ENCODE measurements around the gene EFCAB14.
"Not testable (repeated sequence)": the region's sequence is repeated elsewhere in the genome, so short reads cannot be mapped to it uniquely, and the experiment has no call there.

The EFCAB14 gene

GRCh38 chr1:46675549-46676314 lies 43.2 kb downstream of the EFCAB14 start:
- no peak for DNase-seq (ENCODE audit: low read depth, low spot score)
- Histone ChIP-seq H3K4me3 (no peak overlapping the region), H3K9me3 (ENCODE audit: low read depth, low read length) (no peaks in the 10 kb centered on the region), H3K36me3 (ENCODE audit: insufficient read depth, low read length) (peaks cover 24% of the 10 kb centered on the region), H3K9ac (ENCODE audit: insufficient read length) (no peak overlapping the region), H3K27ac (no peak overlapping the region)
- TF ChIP-seq EZH2 (IDR thresholded peaks at IDR 0.05) (no peak), POLR2AphosphoS5 (IDR thresholded peaks at IDR 0.05; ENCODE audit: borderline replicate concordance, low read depth, low read length) (no peak), FOXP2 (optimal IDR thresholded peaks at IDR 0.05; ENCODE audit: control extremely low read depth, extremely low read length, insufficient read depth) (no peak)

GRCh38 chr1:46673749-46674182 lies 45.1 kb downstream of the EFCAB14 start:
- no peak for TF ChIP-seq FOXP2 (optimal IDR thresholded peaks at IDR 0.05; ENCODE audit: control extremely low read depth, extremely low read length, insufficient read depth)
- TF ChIP-seq POLR2AphosphoS5 (IDR thresholded peaks at IDR 0.05; ENCODE audit: borderline replicate concordance, low read depth, low read length): no peak
- TF ChIP-seq EZH2 (IDR thresholded peaks at IDR 0.05): no peak
- H3K27ac ChIP-seq: no peak overlapping the region
- peaks cover 17% of the 10 kb centered on the region for H3K36me3 ChIP-seq (ENCODE audit: insufficient read depth, low read length)
- H3K4me3 ChIP-seq: no peak overlapping the region
- no peak overlapping the region for H3K9ac ChIP-seq (ENCODE audit: insufficient read length)
- H3K9me3 ChIP-seq (ENCODE audit: low read depth, low read length): no peaks in the 10 kb centered on the region
- DNase-seq (ENCODE audit: low read depth, low spot score): no peak

- Histone ChIP-seq H3K9ac (ENCODE audit: insufficient read length) (no peak overlapping the region), H3K36me3 (ENCODE audit: insufficient read depth, low read length) (peaks cover 13% of the 10 kb centered on the region), H3K4me3 (no peak overlapping the region), H3K9me3 (ENCODE audit: low read depth, low read length) (no peaks in the 10 kb centered on the region), H3K27ac (no peak overlapping the region)
- DNase-seq (ENCODE audit: low read depth, low spot score): no peak
- no peak for TF ChIP-seq FOXP2 (optimal IDR thresholded peaks at IDR 0.05; ENCODE audit: control extremely low read depth, extremely low read length, insufficient read depth)
- TF ChIP-seq POLR2AphosphoS5 (IDR thresholded peaks at IDR 0.05; ENCODE audit: borderline replicate concordance, low read depth, low read length): no peak
- TF ChIP-seq EZH2 (IDR thresholded peaks at IDR 0.05): no peak
Observed at GRCh38 chr1:46672696-46673095, 46.2 kb downstream of the EFCAB14 start.

DNA sequence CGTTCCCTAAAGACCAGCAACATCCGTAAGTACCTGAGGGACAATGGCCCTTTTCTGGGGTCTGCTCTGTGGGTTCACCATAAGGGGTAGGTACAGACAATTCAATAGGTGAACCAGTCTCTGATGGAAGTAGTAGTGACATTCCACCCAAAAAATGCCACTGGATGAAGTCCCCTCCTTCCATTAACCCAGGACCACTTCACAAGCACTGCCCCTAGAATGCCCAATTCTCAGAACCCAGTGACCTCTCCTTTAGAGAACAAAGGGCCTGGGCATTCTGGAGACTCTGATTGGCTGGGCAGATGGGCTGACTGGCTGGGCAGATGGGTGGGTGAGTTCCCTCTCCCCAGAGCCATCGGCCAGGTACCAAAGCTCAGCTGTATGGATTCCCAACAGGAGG lies 47.4 kb downstream of the EFCAB14 start, which contains the start of gene TEX38:
TEX38 (plus strand) TSS at position 301 of the 400 bp plus-strand sequence; CDS start at position 382, 81 bp downstream.
- Histone ChIP-seq H3K4me3 (no peak within 1 kb of the TSS), H3K27ac (no peak within 1 kb of the TSS), H3K9ac (ENCODE audit: insufficient read length) (no peak within 1 kb of the TSS), H3K9me3 (ENCODE audit: low read depth, low read length) (no peaks in the 10 kb centered on the region), H3K36me3 (ENCODE audit: insufficient read depth, low read length) (peaks cover 3% of the 10 kb centered on the region)
- DNase-seq (ENCODE audit: low read depth, low spot score): no peak
- TF ChIP-seq FOXP2 (optimal IDR thresholded peaks at IDR 0.05; ENCODE audit: control extremely low read depth, extremely low read length, insufficient read depth) (no peak), EZH2 (IDR thresholded peaks at IDR 0.05) (no peak), POLR2AphosphoS5 (IDR thresholded peaks at IDR 0.05; ENCODE audit: borderline replicate concordance, low read depth, low read length) (no peak)

GRCh38 chr1:46670134-46670533 lies 48.8 kb downstream of the EFCAB14 start:
- no peak overlapping the region for H3K4me3 ChIP-seq
- no peak overlapping the region for H3K27ac ChIP-seq
- no peak for DNase-seq (ENCODE audit: low read depth, low spot score)
- H3K36me3 ChIP-seq (ENCODE audit: insufficient read depth, low read length): peaks cover 4% of the 10 kb centered on the region
- H3K9ac ChIP-seq (ENCODE audit: insufficient read length): no peak overlapping the region
- TF ChIP-seq EZH2 (IDR thresholded peaks at IDR 0.05) (no peak), FOXP2 (optimal IDR thresholded peaks at IDR 0.05; ENCODE audit: control extremely low read depth, extremely low read length, insufficient read depth) (no peak), POLR2AphosphoS5 (IDR thresholded peaks at IDR 0.05; ENCODE audit: borderline replicate concordance, low read depth, low read length) (no peak)
- no peaks in the 10 kb centered on the region for H3K9me3 ChIP-seq (ENCODE audit: low read depth, low read length)

- Histone ChIP-seq H3K9ac (ENCODE audit: insufficient read length) (peak within 1 kb of the TSS; percentile 93), H3K27ac (no peak within 1 kb of the TSS), H3K9me3 (ENCODE audit: low read depth, low read length) (no peaks in the 10 kb centered on the region), H3K4me3 (peak within 1 kb of the TSS; percentile 91), H3K36me3 (ENCODE audit: insufficient read depth, low read length) (peaks cover 22% of the 10 kb centered on the region)
- TF ChIP-seq POLR2AphosphoS5 (IDR thresholded peaks at IDR 0.05; ENCODE audit: borderline replicate concordance, low read depth, low read length) (no peak; the same call in 1 of the 2 replicates), EZH2 (IDR thresholded peaks at IDR 0.05) (no peak), FOXP2 (optimal IDR thresholded peaks at IDR 0.05; ENCODE audit: control extremely low read depth, extremely low read length, insufficient read depth) (no peak)
- no peak for DNase-seq (ENCODE audit: low read depth, low spot score)
Observed at GRCh38 chr1:46667782-46668760, 50.8 kb downstream of the EFCAB14 start, which contains the start of gene ATPAF1. Gene ATPAF1 (minus strand): TSS chr1:46668364. CDS start chr1:46668322, 42 bp downstream.

GRCh38 chr1:46665983-46666382 lies 52.9 kb downstream of the EFCAB14 start:
- no peak for TF ChIP-seq EZH2 (IDR thresholded peaks at IDR 0.05)
- TF ChIP-seq POLR2AphosphoS5 (IDR thresholded peaks at IDR 0.05; ENCODE audit: borderline replicate concordance, low read depth, low read length): no peak
- TF ChIP-seq FOXP2 (optimal IDR thresholded peaks at IDR 0.05; ENCODE audit: control extremely low read depth, extremely low read length, insufficient read depth): no peak
- Histone ChIP-seq H3K4me3 (no peak overlapping the region), H3K9me3 (ENCODE audit: low read depth, low read length) (no peaks in the 10 kb centered on the region), H3K36me3 (ENCODE audit: insufficient read depth, low read length) (peaks cover 22% of the 10 kb centered on the region), H3K27ac (no peak overlapping the region), H3K9ac (ENCODE audit: insufficient read length) (no peak overlapping the region)
- no peak for DNase-seq (ENCODE audit: low read depth, low spot score)

GRCh38 chr1:46662919-46663318 lies 56.0 kb downstream of the EFCAB14 start:
- not testable (repeated sequence) for DNase-seq (ENCODE audit: low read depth, low spot score); H3K9ac ChIP-seq (ENCODE audit: insufficient read length); H3K4me3 ChIP-seq; H3K9me3 ChIP-seq (ENCODE audit: low read depth, low read length); H3K27ac ChIP-seq
- H3K36me3 ChIP-seq (ENCODE audit: insufficient read depth, low read length): peaks cover 29% of the 10 kb centered on the region

GRCh38 chr1:46660116-46660515 lies 58.8 kb downstream of the EFCAB14 start:
- not testable (repeated sequence) for H3K9me3 ChIP-seq (ENCODE audit: low read depth, low read length); H3K9ac ChIP-seq (ENCODE audit: insufficient read length); DNase-seq (ENCODE audit: low read depth, low spot score); H3K4me3 ChIP-seq; H3K27ac ChIP-seq
- peaks cover 50% of the 10 kb centered on the region for H3K36me3 ChIP-seq (ENCODE audit: insufficient read depth, low read length)

Measured in SK-N-MC (cell line).